CD4-positive, alpha-beta memory T cell (primary cell): Measurements from ENCODE around the gene TIMM8B. TPM values are rescaled to one million over a fixed set of nuclear protein-coding genes. Genes with fewer than 3 reads are reported as not detected.

Experiments
- CTCF ChIA-PET: fragments of 350-600 bp; sonication (Branson Sonifier 250); formaldehyde crosslinking; loops from one replicate; lab custom pipeline; 2021; ENCODE audit warnings: inconsistent platforms; ENCODE audit not compliant: partially characterized antibody; lab: Charles Lee
- POLR2A ChIA-PET: fragments of 350-600 bp; sonication (Branson Sonifier 250); formaldehyde crosslinking; loops from one replicate; lab custom pipeline; 2021; ENCODE audit not compliant: partially characterized antibody; lab: Charles Lee
- DNase-seq, 5 donors: peaks; one replicate each; pipeline versions ENCODE4 v3.0.0 to v3.0.0-alpha.2; 2020 to 2022; ENCODE audit warnings: mixed read lengths in 1 of 5
- H3K27ac ChIP-seq: one replicate; pipeline ENCODE4 v1.7.0; 2013; ENCODE audit warnings: low read depth, low read length
- H3K27me3 ChIP-seq: 2 replicates; pipeline ENCODE4 v1.7.0; 2013; ENCODE audit warnings: mild to moderate bottlenecking, low read length, moderate library complexity; ENCODE audit not compliant: insufficient read depth
- H3K36me3 ChIP-seq: 2 replicates; pipeline ENCODE4 v1.7.0; 2013; ENCODE audit warnings: mild to moderate bottlenecking, low read length, moderate library complexity; ENCODE audit not compliant: insufficient read depth
- H3K4me1 ChIP-seq: 2 replicates; pipeline ENCODE4 v1.7.0; 2013; ENCODE audit warnings: mild to moderate bottlenecking, low read length, moderate library complexity; ENCODE audit not compliant: insufficient read depth
- H3K4me3 ChIP-seq, 2 donors: one replicate each; pipeline ENCODE4 v1.7.0; 2013; ENCODE audit warnings: low read length in 2 of 2, mild to moderate bottlenecking in 1 of 2
- H3K9me3 ChIP-seq, 2 donors: one replicate each; pipeline ENCODE4 v1.7.0; 2013; ENCODE audit warnings: low read length in 2 of 2, control low read depth in 1 of 2; ENCODE audit not compliant: control insufficient read depth in 1 of 2
- H3K27ac Mint-ChIP-seq, 7 donors: one replicate each; pipeline ENCODE4 v1.8.0; 2020 to 2021; ENCODE audit warnings: mixed read lengths in 7 of 7, mild to moderate bottlenecking in 6 of 7, inconsistent platforms in 3 of 7, moderate library complexity in 3 of 7
- H3K27me3 Mint-ChIP-seq, 2 donors: one replicate each; pipeline ENCODE4 v1.8.0; 2020 to 2021; ENCODE audit warnings: mixed read lengths in 2 of 2
- H3K36me3 Mint-ChIP-seq, 2 donors: one replicate each; pipeline ENCODE4 v1.8.0; 2020 to 2021; ENCODE audit warnings: mixed read lengths in 2 of 2, inconsistent platforms in 1 of 2, mild to moderate bottlenecking in 1 of 2
- H3K4me1 Mint-ChIP-seq, 4 donors: one replicate each; pipeline ENCODE4 v1.8.0; 2020 to 2021; ENCODE audit warnings: mixed read lengths in 4 of 4, mild to moderate bottlenecking in 1 of 4
- H3K4me3 Mint-ChIP-seq, 8 donors: one replicate each; pipeline ENCODE4 v1.8.0; 2020 to 2021; ENCODE audit warnings: mixed read lengths in 8 of 8, mild to moderate bottlenecking in 7 of 8, moderate library complexity in 6 of 8, inconsistent platforms in 3 of 8
- H3K9me3 Mint-ChIP-seq, 8 donors: one replicate each; pipeline ENCODE4 v1.8.0; 2020 to 2021; ENCODE audit warnings: mixed read lengths in 8 of 8, mild to moderate bottlenecking in 5 of 8, inconsistent platforms in 3 of 8, moderate library complexity in 1 of 8
- intact Hi-C: fragments of 100-400 bp; cut with micrococcal nuclease; formaldehyde crosslinking; loops from one replicate; pipeline ENCODE4 v1.15.1; 2023
- polyA plus RNA-seq, 2 donors: library from polyadenylated mRNA; unstranded; fragments of 300-500 nt; fragmentation: Illumina TruSeq; gene quantifications; one replicate each; pipeline ENCODE4 v1.2.3, GENCODE V29; 2021
- total RNA-seq, 2 experiments: library from RNA; stranded (reverse); gene quantifications; one replicate each; pipeline ENCODE4 v1.2.3, GENCODE V29; 2021

Gene TIMM8B
- 10 to 100 TPM; 26.2 to 28.0 TPM for total RNA-seq
- 10 to 100 TPM; 54.1 to 65.9 TPM for polyA plus RNA-seq

DNA sequence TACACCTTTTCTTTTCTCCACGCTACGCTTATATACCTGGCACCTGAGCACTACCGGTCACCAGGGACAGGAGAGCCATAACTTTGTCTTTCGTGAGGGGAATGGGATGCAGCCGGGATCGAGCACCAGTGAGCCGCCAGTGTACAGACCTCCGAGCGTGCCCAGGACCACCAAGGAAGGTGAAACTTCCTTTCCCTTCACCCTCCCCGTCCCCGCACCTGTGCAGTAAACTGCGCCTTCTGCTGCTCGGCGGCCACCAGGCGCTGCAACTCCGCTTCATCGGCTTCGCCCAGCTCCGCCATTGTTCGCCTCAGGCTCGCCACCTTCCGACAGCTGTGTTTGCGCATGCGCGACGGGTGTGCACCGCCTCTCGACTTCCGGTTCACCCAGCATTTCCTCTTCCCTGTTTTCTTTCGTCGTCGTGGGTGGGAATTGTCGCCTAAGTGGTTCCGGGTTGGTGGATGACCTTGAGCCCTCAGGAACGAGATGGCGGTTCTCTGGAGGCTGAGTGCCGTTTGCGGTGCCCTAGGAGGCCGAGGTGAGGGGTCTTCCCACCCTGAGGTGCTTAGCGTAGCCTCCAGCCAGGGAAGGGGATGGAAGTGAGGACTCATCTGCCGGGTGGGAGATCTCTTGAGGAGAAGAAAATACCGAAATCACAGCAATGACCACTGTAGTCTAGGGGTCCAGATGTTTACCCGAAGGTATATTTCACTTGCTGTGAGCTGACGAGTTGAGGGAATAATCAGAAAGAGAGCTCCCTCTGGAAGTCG, at the start of gene TIMM8B, which contains the start of gene SDHD:
Gene TIMM8B, minus strand, starts transcription at position 335 of the 770 bp plus-strand sequence. Its CDS starts 33 bp downstream, at position 302.
Gene SDHD, plus strand, starts transcription at position 452 of the 770 bp plus-strand sequence. Its CDS starts 35 bp downstream, at position 487.
- no peaks in the 10 kb centered on the region for H3K27me3 ChIP-seq
- H3K4me1 ChIP-seq: peaks cover 39% of the 10 kb centered on the region
- Mint-ChIP-seq H3K27ac (peak within 1 kb of the TSS; percentile 91 to 100 (median 99)), H3K4me3 (peak within 1 kb of the TSS; percentile 93 to 100 (median 99)), H3K9me3 (peaks cover 0 to 4% (median 0%) of the 10 kb centered on the region in 8 donors), H3K4me1 (peaks cover 41 to 62% (median 49%) of the 10 kb centered on the region in 4 donors), H3K27me3 (no peaks in the 10 kb centered on the region), H3K36me3 (peaks cover 42 to 83% of the 10 kb centered on the region in 2 donors)
- peak within 1 kb of the TSS; percentile 79 for H3K27ac ChIP-seq
- H3K9me3 ChIP-seq: no peaks in the 10 kb centered on the region
- intact Hi-C loops: loop anchor here (1.0 to 2.0 kb wide), 8 partner anchors 12 to 1228 kb away; partner anchors contain the start of genes ALG9, CFAP68, DLAT and FDXACB1
- peaks cover 44% of the 10 kb centered on the region for H3K36me3 ChIP-seq
- ChIA-PET CTCF (interaction anchor here (1.0 to 2.8 kb wide), 5 partner anchors 27 to 194 kb away, joined by 4 to 10 read pairs (median 5); no protein-coding TSS in a partner anchor), POLR2A (interaction anchor here (0.6 to 2.4 kb wide), 11 partner anchors 9 to 216 kb away, joined by 3 to 18 read pairs (median 5); partner anchors contain the start of genes ALG9, CFAP68, FDXACB1 and NKAPD1)
- DNase-seq: peak; percentile 96 to 98 (median 97)
- H3K4me3 ChIP-seq: peak within 1 kb of the TSS; percentile 97 to 100

- Mint-ChIP-seq H3K36me3 (peaks cover 2 to 13% of the 10 kb centered on the region in 2 donors), H3K27ac (no peak overlapping the region), H3K27me3 (no peaks in the 10 kb centered on the region), H3K4me1 (peaks cover 0 to 2% (median 0%) of the 10 kb centered on the region in 4 donors), H3K4me3 (no peak overlapping the region), H3K9me3 (no peaks in the 10 kb centered on the region)
- Histone ChIP-seq H3K36me3 (no peaks in the 10 kb centered on the region), H3K27ac (no peak overlapping the region), H3K9me3 (no peaks in the 10 kb centered on the region), H3K4me1 (no peaks in the 10 kb centered on the region), H3K27me3 (no peaks in the 10 kb centered on the region), H3K4me3 (no peak overlapping the region)
- ChIA-PET CTCF (interaction anchor here (0.6 kb wide), 1 partner anchor 1753 kb away, joined by 3 read pairs; no protein-coding TSS in a partner anchor), POLR2A (no interaction called here)
- no peak for DNase-seq
- intact Hi-C loops: no loop called here
Measured at GRCh38 chr11:112134473-112134872, 47.9 kb upstream of the TIMM8B start.

DNA sequence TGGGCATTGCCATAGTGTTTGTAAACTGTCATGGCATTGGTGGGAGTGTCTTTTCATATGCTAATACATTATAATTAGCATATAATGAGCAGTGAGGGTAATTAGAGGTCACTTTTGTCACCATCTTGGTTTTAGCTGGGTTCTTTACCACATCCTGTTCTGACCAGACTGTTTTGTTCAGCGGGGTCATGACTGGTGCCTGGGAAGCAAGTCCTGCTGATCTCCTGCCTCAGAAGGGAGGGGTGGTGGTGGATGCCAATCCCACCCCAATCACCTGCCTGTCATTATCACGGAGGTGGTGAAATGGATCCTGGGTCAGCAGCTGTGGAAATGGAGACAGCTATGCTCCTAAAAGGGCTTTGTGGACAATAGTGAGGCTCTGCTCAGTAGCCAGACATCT, 46.2 kb upstream of the TIMM8B start:
- H3K4me3 ChIP-seq: no peak overlapping the region
- Mint-ChIP-seq H3K27me3 (no peaks in the 10 kb centered on the region), H3K9me3 (no peaks in the 10 kb centered on the region), H3K4me1 (peaks cover 0 to 2% (median 0%) of the 10 kb centered on the region in 4 donors), H3K27ac (no peak overlapping the region), H3K4me3 (no peak overlapping the region), H3K36me3 (peaks cover 2 to 13% of the 10 kb centered on the region in 2 donors)
- CTCF ChIA-PET: interaction anchor here (1.1 kb wide), 1 partner anchor 148 kb away, joined by 3 read pairs; no protein-coding TSS in a partner anchor
- no peaks in the 10 kb centered on the region for H3K9me3 ChIP-seq
- H3K27me3 ChIP-seq: no peaks in the 10 kb centered on the region
- intact Hi-C loops: no loop called here
- H3K27ac ChIP-seq: no peak overlapping the region
- DNase-seq: no peak
- POLR2A ChIA-PET: no interaction called here
- no peaks in the 10 kb centered on the region for H3K36me3 ChIP-seq
- H3K4me1 ChIP-seq: no peaks in the 10 kb centered on the region

DNA sequence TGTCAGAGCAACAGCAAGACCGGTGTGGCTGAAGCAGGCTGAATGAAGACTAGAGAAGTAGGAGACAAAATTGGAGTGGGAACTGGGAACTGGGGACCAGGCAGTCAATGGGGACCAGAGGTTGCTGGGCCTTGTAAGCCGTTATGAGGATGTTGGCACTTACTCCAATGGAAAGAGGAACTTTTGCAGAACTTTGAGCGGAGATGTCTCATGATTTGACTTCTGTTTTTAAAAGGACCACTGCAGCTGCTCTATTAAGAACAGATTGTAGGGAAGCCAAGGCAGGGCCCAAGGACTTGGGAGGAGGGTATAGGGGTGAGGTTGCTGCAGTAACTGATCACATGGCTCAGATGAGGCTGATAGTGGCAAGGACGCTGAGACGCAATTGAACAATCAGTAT, 43.1 kb upstream of the TIMM8B start:
- no peaks in the 10 kb centered on the region for H3K4me1 ChIP-seq
- POLR2A ChIA-PET: no interaction called here
- H3K27me3 ChIP-seq: no peaks in the 10 kb centered on the region
- DNase-seq: no peak
- Mint-ChIP-seq H3K27ac (no peak overlapping the region), H3K4me1 (peaks cover 0 to 2% (median 0%) of the 10 kb centered on the region in 4 donors), H3K4me3 (no peak overlapping the region), H3K9me3 (no peaks in the 10 kb centered on the region), H3K36me3 (peaks cover 0 to 18% of the 10 kb centered on the region in 2 donors), H3K27me3 (no peaks in the 10 kb centered on the region)
- no peak overlapping the region for H3K27ac ChIP-seq
- intact Hi-C loops: no loop called here
- CTCF ChIA-PET: interaction anchor here (1.7 kb wide), 1 partner anchor 18 kb away, joined by 4 read pairs; no protein-coding TSS in a partner anchor
- no peaks in the 10 kb centered on the region for H3K36me3 ChIP-seq
- no peak overlapping the region for H3K4me3 ChIP-seq
- no peaks in the 10 kb centered on the region for H3K9me3 ChIP-seq

- no peaks in the 10 kb centered on the region for H3K27me3 Mint-ChIP-seq
- POLR2A ChIA-PET: no interaction called here
- intact Hi-C loops: no loop called here
- H3K9me3 Mint-ChIP-seq: no peaks in the 10 kb centered on the region
- peaks cover 0 to 2% (median 0%) of the 10 kb centered on the region in 4 donors for H3K4me1 Mint-ChIP-seq
- no peak overlapping the region for H3K27ac Mint-ChIP-seq
- Histone ChIP-seq H3K4me3 (no peak overlapping the region), H3K4me1 (no peaks in the 10 kb centered on the region), H3K27ac (no peak overlapping the region), H3K36me3 (no peaks in the 10 kb centered on the region), H3K27me3 (no peaks in the 10 kb centered on the region), H3K9me3 (no peaks in the 10 kb centered on the region)
- no peak overlapping the region for H3K4me3 Mint-ChIP-seq
- CTCF ChIA-PET: interaction anchor here (1.5 to 1.7 kb wide), 2 partner anchors 9 to 17 kb away, joined by 4 to 5 read pairs; no protein-coding TSS in a partner anchor
- H3K36me3 Mint-ChIP-seq: peaks cover 0 to 15% of the 10 kb centered on the region in 2 donors
- no peak for DNase-seq
Measured at GRCh38 chr11:112128483-112129121, 42.0 kb upstream of the TIMM8B start.

- Mint-ChIP-seq H3K4me1 (peaks cover 0 to 2% (median 0%) of the 10 kb centered on the region in 4 donors), H3K9me3 (no peaks in the 10 kb centered on the region), H3K27me3 (no peaks in the 10 kb centered on the region), H3K4me3 (no peak overlapping the region), H3K27ac (no peak overlapping the region), H3K36me3 (peaks cover 0 to 15% of the 10 kb centered on the region in 2 donors)
- intact Hi-C loops: no loop called here
- Histone ChIP-seq H3K27me3 (no peaks in the 10 kb centered on the region), H3K36me3 (no peaks in the 10 kb centered on the region), H3K27ac (no peak overlapping the region), H3K4me1 (no peaks in the 10 kb centered on the region), H3K4me3 (no peak overlapping the region), H3K9me3 (no peaks in the 10 kb centered on the region)
- POLR2A ChIA-PET: no interaction called here
- CTCF ChIA-PET: interaction anchor here (1.5 kb wide), 1 partner anchor 15 kb away, joined by 5 read pairs; no protein-coding TSS in a partner anchor
- DNase-seq: no peak
Measured at GRCh38 chr11:112127056-112127455, 40.5 kb upstream of the TIMM8B start.
